Measurements from ENCODE around the gene COL18A1. TPM values are rescaled to one million over a fixed set of nuclear protein-coding genes. Genes with fewer than 3 reads are reported as not detected.
A peak's percentile ranks its signal among the peaks of the same experiment; 100 is the strongest.

The COL18A1 gene
- total and polyA plus RNA-seq, 4 donors, result 97.3 to 963 (median 295) TPM

- intact Hi-C loops (cut with DNase I), result no loop called here
- 83 to 84% methylated on average over 24 of the region's 24 CpGs for WGBS, 2 donors
Measured at GRCh38 chr21:45450423-45451090, 45.6 kb downstream of the COL18A1 start.

GRCh38 chr21:45451091-45451740 is 46.3 kb downstream of the COL18A1 start:
- Histone ChIP-seq H3K27me3 (ENCODE audit: control insufficient read depth in 1 of 2, insufficient read depth in 2 of 2, low read length in 1 of 2) (no peaks in the 10 kb centered on the region), H3K36me3 (ENCODE audit: control insufficient read depth in 1 of 2, insufficient read depth in 2 of 2, low read length in 1 of 2) (no peaks in the 10 kb centered on the region), H3K4me3 (ENCODE audit: low read length in 2 of 2) (no peak overlapping the region), H3K9me3 (ENCODE audit: control insufficient read depth, low read length) (no peaks in the 10 kb centered on the region), H3K27ac (ENCODE audit: low read depth in 1 of 2, low read length in 2 of 2) (no peak overlapping the region), H3K4me1 (ENCODE audit: control insufficient read depth in 1 of 2, insufficient read depth in 2 of 2, low read length in 2 of 2) (no peaks in the 10 kb centered on the region)
- ATAC-seq (ENCODE audit: low FRiP score) (no peak), DNase-seq (peak; percentile 33 to 70)
- intact Hi-C loops (cut with DNase I), result no loop called here
- 93% methylated on average over 20 of the region's 20 CpGs for WGBS, 2 donors

More at GRCh38 chr21:45450423-45451090, 45.6 kb downstream of the COL18A1 start:
- H3K9me3 ChIP-seq (ENCODE audit: control insufficient read depth, low read length), result no peaks in the 10 kb centered on the region
- no peaks in the 10 kb centered on the region for H3K36me3 ChIP-seq (ENCODE audit: control insufficient read depth in 1 of 2, insufficient read depth in 2 of 2, low read length in 1 of 2)
- ATAC-seq (ENCODE audit: low FRiP score), result no peak
- no peak overlapping the region for H3K27ac ChIP-seq (ENCODE audit: low read depth in 1 of 2, low read length in 2 of 2)
- H3K27me3 ChIP-seq (ENCODE audit: control insufficient read depth in 1 of 2, insufficient read depth in 2 of 2, low read length in 1 of 2), result no peaks in the 10 kb centered on the region
- no peaks in the 10 kb centered on the region for H3K4me1 ChIP-seq (ENCODE audit: control insufficient read depth in 1 of 2, insufficient read depth in 2 of 2, low read length in 2 of 2)
- peak; percentile 38 to 52 for DNase-seq
- H3K4me3 ChIP-seq (ENCODE audit: low read length in 2 of 2), result no peak overlapping the region

- H3K4me1 ChIP-seq (ENCODE audit: control insufficient read depth in 1 of 2, insufficient read depth in 2 of 2, low read length in 2 of 2), result no peaks in the 10 kb centered on the region
- H3K9me3 ChIP-seq (ENCODE audit: control insufficient read depth, low read length), result no peaks in the 10 kb centered on the region
- H3K36me3 ChIP-seq (ENCODE audit: control insufficient read depth in 1 of 2, insufficient read depth in 2 of 2, low read length in 1 of 2), result no peaks in the 10 kb centered on the region
- 90 to 96% methylated on average over 11 to 12 of the region's 12 CpGs for WGBS, 2 donors
- DNase-seq (peak; percentile 41 to 68), ATAC-seq (ENCODE audit: low FRiP score) (no peak)
- no peak overlapping the region for H3K27ac ChIP-seq (ENCODE audit: low read depth in 1 of 2, low read length in 2 of 2)
- no peaks in the 10 kb centered on the region for H3K27me3 ChIP-seq (ENCODE audit: control insufficient read depth in 1 of 2, insufficient read depth in 2 of 2, low read length in 1 of 2)
- intact Hi-C loops (cut with DNase I), result no loop called here
- no peak overlapping the region for H3K4me3 ChIP-seq (ENCODE audit: low read length in 2 of 2)
Measured at GRCh38 chr21:45451771-45452182, 46.8 kb downstream of the COL18A1 start.

- no peaks in the 10 kb centered on the region for H3K9me3 ChIP-seq (ENCODE audit: control insufficient read depth, low read length)
- no peaks in the 10 kb centered on the region for H3K4me1 ChIP-seq (ENCODE audit: control insufficient read depth in 1 of 2, insufficient read depth in 2 of 2, low read length in 2 of 2)
- DNase-seq, result no peak
- intact Hi-C loops (cut with DNase I), result no loop called here
- no peaks in the 10 kb centered on the region for H3K36me3 ChIP-seq (ENCODE audit: control insufficient read depth in 1 of 2, insufficient read depth in 2 of 2, low read length in 1 of 2)
- H3K4me3 ChIP-seq (ENCODE audit: low read length in 2 of 2), result no peak overlapping the region
- H3K27me3 ChIP-seq (ENCODE audit: control insufficient read depth in 1 of 2, insufficient read depth in 2 of 2, low read length in 1 of 2), result no peaks in the 10 kb centered on the region
- ATAC-seq (ENCODE audit: low FRiP score), result no peak
- no peak overlapping the region for H3K27ac ChIP-seq (ENCODE audit: low read depth in 1 of 2, low read length in 2 of 2)
- WGBS, 2 donors, result 89 to 93% methylated on average over 7 of the region's 7 CpGs
Measured at GRCh38 chr21:45452696-45453307, 47.8 kb downstream of the COL18A1 start.

- Histone ChIP-seq H3K4me3 (ENCODE audit: low read length in 2 of 2) (no peak overlapping the region), H3K36me3 (ENCODE audit: control insufficient read depth in 1 of 2, insufficient read depth in 2 of 2, low read length in 1 of 2) (no peaks in the 10 kb centered on the region), H3K27me3 (ENCODE audit: control insufficient read depth in 1 of 2, insufficient read depth in 2 of 2, low read length in 1 of 2) (no peaks in the 10 kb centered on the region), H3K27ac (ENCODE audit: low read depth in 1 of 2, low read length in 2 of 2) (no peak overlapping the region), H3K4me1 (ENCODE audit: control insufficient read depth in 1 of 2, insufficient read depth in 2 of 2, low read length in 2 of 2) (peaks cover 0 to under 1% of the 10 kb centered on the region in 2 donors), H3K9me3 (ENCODE audit: control insufficient read depth, low read length) (no peaks in the 10 kb centered on the region)
- DNase-seq (peak; percentile 34 to 67), ATAC-seq (ENCODE audit: low FRiP score) (no peak)
- intact Hi-C loops (cut with DNase I), result no loop called here
- 86 to 88% methylated on average over 13 of the region's 13 CpGs for WGBS, 2 donors
Measured at GRCh38 chr21:45453308-45453950, 48.5 kb downstream of the COL18A1 start.

GRCh38 chr21:45454060-45454925 is 49.3 kb downstream of the COL18A1 start:
- ATAC-seq (ENCODE audit: low FRiP score), result no peak
- Histone ChIP-seq H3K36me3 (ENCODE audit: control insufficient read depth in 1 of 2, insufficient read depth in 2 of 2, low read length in 1 of 2) (no peaks in the 10 kb centered on the region), H3K4me3 (ENCODE audit: low read length in 2 of 2) (no peak overlapping the region), H3K9me3 (ENCODE audit: control insufficient read depth, low read length) (no peaks in the 10 kb centered on the region), H3K27me3 (ENCODE audit: control insufficient read depth in 1 of 2, insufficient read depth in 2 of 2, low read length in 1 of 2) (no peaks in the 10 kb centered on the region), H3K4me1 (ENCODE audit: control insufficient read depth in 1 of 2, insufficient read depth in 2 of 2, low read length in 2 of 2) (peaks cover 0 to 2% of the 10 kb centered on the region in 2 donors), H3K27ac (ENCODE audit: low read depth in 1 of 2, low read length in 2 of 2) (peak overlapping the region in 1 of 2 donors; percentile 3)
- peak; percentile 45 to 55 for DNase-seq
- intact Hi-C loops (cut with DNase I), result no loop called here
- 42 to 50% methylated on average over 24 of the region's 24 CpGs for WGBS, 2 donors

GRCh38 chr21:45454926-45455673 is 50.1 kb downstream of the COL18A1 start:
- ATAC-seq (ENCODE audit: low FRiP score) (peak; percentile 80), DNase-seq (peak; percentile 77 to 85)
- no peaks in the 10 kb centered on the region for H3K9me3 ChIP-seq (ENCODE audit: control insufficient read depth, low read length)
- no peaks in the 10 kb centered on the region for H3K36me3 ChIP-seq (ENCODE audit: control insufficient read depth in 1 of 2, insufficient read depth in 2 of 2, low read length in 1 of 2)
- H3K27ac ChIP-seq (ENCODE audit: low read depth in 1 of 2, low read length in 2 of 2), result peak overlapping the region in 1 of 2 donors; percentile 32
- no peaks in the 10 kb centered on the region for H3K27me3 ChIP-seq (ENCODE audit: control insufficient read depth in 1 of 2, insufficient read depth in 2 of 2, low read length in 1 of 2)
- 0 to 4% methylated on average over 21 to 23 of the region's 23 CpGs for WGBS, 2 donors
- H3K4me3 ChIP-seq (ENCODE audit: low read length in 2 of 2), result peak overlapping the region in 1 of 2 donors; percentile 5
- intact Hi-C loops (cut with DNase I), result no loop called here
- peaks cover 0 to 2% of the 10 kb centered on the region in 2 donors for H3K4me1 ChIP-seq (ENCODE audit: control insufficient read depth in 1 of 2, insufficient read depth in 2 of 2, low read length in 2 of 2)
